HCEC 1CT (cell line): ENCODE results near the gene TUBGCP3.
A peak's percentile ranks its signal among the peaks of the same experiment; 100 is the strongest.
"Not testable (repeated sequence)": the region's sequence is repeated elsewhere in the genome, so short reads cannot be mapped to it uniquely, and the experiment has no call there.

Experiments
- DNase-seq: peaks from one replicate; pipeline ENCODE4 v3.0.0-alpha.2; 2017

TUBGCP3 gene

GRCh38 chr13:112587764-112588489 is at the start of gene TUBGCP3:
TSS of gene TUBGCP3 (minus strand) at chr13:112588153. CDS start at chr13:112587980, 173 bp downstream.
- peak; percentile 83 for DNase-seq

DNA sequence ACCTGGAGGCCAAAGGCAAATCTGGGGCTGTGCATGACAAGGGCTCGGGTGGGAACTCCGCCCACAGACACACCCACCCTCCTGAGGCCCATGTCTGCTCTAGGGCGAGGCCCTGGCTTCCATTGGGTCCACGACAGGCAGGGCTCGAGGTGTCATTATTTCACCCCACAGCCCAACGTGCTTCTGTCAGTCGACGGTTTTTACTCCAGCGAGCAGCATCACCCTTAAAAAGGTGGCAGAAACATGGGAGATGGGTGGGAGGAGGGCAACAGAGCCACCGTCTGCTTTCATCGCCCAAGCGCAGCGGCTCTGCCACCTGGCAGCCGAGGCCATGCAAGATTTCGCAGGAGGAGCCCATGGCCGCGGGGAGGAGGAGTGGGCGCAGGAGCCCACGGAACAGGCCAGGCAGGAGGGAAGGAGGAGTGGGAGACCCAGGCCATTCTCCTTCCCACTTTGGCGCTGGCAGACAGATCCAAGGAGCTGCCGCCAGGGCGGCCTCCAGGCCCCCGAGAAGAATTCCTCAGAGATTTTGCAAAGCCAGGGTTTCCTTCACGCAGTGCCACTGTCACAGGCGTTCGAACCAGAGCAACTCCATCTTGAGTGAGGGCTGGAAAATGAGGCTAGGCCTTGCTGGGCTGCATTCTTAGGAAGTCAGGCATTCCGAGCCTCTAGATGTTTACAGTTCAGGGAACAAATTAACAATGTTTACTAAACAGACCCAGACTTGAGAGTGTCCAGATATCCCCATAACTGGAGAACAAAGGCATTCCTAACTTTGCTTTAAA is 49.3 kb upstream of the TUBGCP3 start:
- no peak for DNase-seq

GRCh38 chr13:112636401-112636975 is 48.5 kb upstream of the TUBGCP3 start:
- no peak for DNase-seq

- no peak for DNase-seq
Measured at GRCh38 chr13:112635323-112635722, 47.4 kb upstream of the TUBGCP3 start.

DNA sequence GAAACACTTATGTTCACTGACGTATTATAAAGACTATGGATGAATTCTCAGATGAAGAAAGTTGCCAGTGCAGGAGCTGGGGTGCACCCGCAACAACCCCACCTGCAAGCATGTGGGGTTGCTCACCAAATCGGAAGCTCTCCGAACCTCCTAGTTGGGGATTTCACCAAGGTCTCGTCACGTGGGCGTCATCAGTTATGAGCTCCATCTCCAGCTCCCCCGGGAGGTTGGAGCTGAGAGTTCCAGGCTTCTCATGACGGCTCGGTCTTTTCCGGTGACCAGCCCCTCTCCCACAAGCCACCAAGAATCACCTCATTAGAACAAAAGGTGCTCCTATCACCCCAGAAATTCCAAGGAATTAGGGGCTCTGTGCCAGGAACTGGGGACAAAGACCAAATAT is 46.1 kb upstream of the TUBGCP3 start:
- no peak for DNase-seq

DNA sequence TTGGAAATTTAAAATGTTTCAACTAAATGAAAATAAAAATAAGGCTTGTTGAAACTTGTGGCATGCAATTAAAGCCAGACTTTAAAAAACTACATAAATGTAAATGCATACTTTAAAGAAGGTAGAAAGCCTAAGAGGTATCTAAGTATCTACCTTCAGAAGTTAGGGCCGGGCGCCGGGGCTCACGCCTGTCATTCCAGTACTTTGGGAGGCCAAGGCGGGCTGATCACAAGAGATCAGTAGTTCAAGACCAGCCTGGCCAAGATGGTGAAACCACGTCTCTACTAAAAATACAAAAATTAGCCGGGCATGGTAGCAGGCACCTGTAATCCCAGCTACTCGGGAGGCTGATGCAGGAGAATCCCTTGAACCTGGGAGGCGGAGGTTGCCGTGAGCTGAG is 42.3 kb upstream of the TUBGCP3 start:
- not testable (repeated sequence) for DNase-seq

DNA sequence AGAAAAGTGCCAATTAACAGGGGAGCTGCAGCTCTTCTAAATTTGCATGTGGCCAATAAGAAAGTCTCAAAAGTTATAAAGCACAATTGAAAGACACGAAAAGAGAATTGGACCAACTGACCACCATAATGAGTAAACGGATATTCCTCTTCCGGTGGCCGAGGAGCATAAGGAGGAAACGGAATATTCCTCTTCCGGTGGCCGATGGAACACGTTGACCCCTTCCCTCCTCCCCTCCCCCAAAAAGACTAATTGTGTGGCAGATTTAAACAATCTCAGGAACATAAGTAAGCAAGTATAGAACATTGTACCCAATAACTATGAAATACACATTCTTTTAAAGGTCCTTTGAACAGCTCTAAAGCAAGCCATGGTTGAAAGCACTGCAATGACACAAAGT is 41.2 kb upstream of the TUBGCP3 start:
- DNase-seq = no peak

- DNase-seq = not testable (repeated sequence)
Measured at GRCh38 chr13:112627613-112628012, 39.7 kb upstream of the TUBGCP3 start.

GRCh38 chr13:112627161-112627560 is 39.2 kb upstream of the TUBGCP3 start:
- DNase-seq = no peak

DNA sequence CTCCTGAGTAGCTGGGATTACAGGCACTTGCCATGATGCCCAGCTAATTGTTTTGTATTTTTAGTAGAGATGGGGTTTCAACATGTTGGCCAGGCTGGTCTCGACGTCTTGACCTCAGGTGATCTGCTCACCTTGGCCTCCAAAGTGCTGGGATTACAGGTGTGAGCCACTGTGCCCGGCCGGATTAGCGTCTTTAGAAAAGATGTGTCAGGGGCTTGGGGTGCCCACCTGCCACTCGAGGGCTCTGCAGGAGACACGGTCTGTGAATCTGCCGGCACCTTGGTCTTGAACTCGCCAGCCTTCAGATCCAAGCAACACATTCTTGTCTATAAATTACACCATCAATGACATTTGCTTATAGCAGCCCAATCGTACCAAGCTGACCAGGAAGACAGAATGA is 38.8 kb upstream of the TUBGCP3 start:
- no peak for DNase-seq

DNA sequence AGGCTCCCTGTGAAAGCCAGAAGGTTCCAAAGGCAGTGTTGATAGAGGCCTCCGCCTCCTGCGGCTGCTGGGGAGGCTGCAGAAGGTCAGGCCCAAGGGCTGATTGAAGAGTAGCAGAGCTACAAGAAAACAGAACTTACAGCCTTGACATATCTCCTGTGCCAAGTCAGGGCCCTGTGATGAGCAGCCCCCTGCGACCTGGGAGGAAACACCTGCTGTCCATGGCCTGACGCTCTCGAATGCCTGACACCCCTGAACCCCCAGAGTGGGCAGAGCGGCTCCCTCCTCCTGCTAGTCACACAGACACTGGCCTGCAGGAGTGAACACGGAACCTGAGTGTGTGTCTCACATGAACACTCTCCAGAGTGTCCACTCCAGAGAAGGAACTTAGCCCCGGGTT is 38.2 kb upstream of the TUBGCP3 start:
- no peak for DNase-seq

GRCh38 chr13:112625698-112626097 is 37.7 kb upstream of the TUBGCP3 start:
- DNase-seq = no peak

- DNase-seq = no peak
Measured at GRCh38 chr13:112624602-112625430, 36.9 kb upstream of the TUBGCP3 start.

DNA sequence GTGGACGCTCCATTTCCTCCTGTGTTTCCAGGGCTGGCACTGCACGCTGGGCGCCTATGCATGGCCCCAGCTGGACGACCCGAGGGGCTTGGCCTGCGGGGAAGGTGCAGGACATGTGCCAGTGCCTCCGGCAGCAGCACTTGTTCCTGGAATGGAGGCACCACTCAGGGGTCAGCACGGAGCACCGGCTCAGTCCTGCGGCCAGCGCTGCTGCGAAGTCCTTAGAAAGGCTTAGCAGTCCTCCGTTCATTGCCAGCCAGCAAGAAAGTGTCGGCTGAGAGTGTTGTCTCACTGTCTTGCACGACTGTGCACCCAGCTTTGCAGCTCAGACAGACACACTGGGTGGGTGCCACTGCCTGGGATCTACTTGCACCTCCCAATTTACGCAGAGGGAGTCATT is 36.1 kb upstream of the TUBGCP3 start:
- no peak for DNase-seq

GRCh38 chr13:112623051-112623711 is 35.2 kb upstream of the TUBGCP3 start:
- no peak for DNase-seq

- DNase-seq = no peak
Measured at GRCh38 chr13:112622375-112622774, 34.4 kb upstream of the TUBGCP3 start.

DNA sequence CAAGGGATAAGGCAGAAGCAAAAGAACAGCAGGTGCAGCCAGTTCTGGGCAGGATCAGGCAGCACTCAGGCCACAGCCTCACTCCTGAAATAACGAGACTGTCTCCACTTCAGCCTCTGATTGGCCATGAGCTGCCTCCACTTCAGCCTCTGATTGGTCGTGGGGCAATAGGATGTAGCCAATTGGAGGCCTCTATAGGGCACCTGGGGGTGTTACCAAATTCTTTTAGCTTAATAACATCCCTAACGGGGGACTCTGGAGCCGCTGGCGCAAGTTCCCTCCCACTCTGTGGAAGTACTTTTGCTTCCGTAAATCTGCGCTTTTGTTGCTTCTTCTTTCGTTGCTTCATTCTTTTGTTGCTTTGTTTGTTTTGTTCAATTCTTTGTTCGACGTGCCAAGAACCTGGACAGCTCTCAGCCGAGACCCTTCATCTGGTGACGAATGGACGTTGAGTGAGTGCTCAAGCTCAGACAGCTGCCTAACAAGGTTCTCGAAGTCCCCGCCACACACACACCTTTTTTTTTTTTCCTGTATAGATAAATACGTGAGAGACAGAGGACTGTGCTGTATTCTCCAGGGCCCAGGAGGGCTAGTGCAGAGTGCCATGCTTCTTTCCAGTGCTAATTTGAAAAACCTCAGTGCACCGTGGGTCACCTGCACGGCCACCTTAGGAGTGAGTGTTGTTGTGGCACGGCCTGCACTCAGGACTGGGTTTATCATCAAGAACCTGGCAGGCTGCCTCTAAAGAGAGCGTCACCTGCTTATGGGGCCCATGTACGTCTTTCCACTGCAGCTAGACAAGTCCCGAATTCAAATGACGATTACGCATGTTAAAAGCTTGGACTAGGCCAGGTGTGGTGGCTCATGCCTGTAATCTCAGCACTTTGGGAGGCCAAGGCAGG is 32.0 kb upstream of the TUBGCP3 start:
- no peak for DNase-seq

DNA sequence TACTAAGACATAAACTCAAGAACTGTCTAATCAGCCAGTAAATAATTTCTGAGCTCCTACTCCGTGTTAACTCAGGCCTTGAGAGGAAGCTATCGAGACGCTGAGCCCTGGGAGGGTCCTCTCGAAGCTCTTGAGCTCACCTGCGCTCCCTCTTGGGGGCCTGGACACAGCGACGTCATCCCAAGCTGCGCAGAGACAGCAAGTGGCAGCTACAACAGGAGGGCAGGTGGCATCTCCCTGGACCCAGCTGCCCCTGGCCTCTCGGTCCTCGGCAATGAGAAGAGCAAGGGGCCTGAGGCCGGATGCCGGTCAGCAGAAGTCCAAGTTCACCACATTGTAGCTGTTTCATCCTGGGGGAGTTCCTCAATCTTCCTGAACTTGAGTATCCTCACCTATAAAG is 30.5 kb upstream of the TUBGCP3 start:
- no peak for DNase-seq

GRCh38 chr13:112617754-112618375 is 29.9 kb upstream of the TUBGCP3 start:
- DNase-seq = no peak

DNA sequence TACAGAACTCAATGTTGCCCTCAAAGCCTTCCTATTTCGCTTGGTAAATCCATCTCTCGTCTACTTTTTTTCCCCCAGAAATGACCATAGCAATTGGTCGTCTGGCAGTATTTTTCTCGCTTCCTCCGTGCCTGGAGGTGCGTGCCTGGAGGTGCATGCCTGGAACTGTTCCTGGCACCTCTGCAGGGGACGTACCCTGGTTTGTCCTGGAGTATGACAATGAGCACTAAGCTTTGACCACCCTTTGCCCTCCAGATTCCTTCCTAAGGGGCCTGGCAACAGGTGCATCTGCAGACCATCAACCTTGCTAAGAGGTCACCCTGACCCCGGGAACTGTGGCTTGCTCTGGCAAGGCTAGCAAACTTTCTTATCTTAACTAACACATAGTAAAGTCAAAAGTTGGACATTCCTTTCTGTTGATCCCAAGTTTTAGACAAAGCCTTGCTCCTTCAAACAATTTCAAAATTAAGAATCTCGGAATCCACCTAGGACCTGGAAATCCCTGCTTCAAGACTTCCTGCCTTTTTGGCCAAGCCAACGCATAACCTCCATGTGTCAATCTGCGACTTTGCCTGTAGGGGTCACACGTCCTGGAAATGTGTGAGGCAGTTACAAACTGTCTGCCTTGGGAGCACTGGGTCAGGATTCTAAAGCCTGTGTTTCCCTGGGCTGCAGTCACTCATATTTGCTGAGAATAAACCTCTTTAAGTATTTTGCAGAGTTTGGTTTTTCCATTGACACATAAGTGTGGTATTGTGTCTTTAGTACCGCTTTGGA is 28.8 kb upstream of the TUBGCP3 start:
- peak; percentile 23 for DNase-seq
